HG03354 (cell line): Measurements from ENCODE around the gene CTDP1.
"Not testable (repeated sequence)": the region's sequence is repeated elsewhere in the genome, so short reads cannot be mapped to it uniquely, and the experiment has no call there.

ENCODE experiments used
- ATAC-seq: cut with Tn5 transposase; IDR thresholded peaks from one replicate; pipeline ENCODE4 v1.9.1; 2021; ENCODE audit warnings: mild to moderate bottlenecking; ENCODE audit not compliant: unreplicated experiment, poor library complexity, severe bottlenecking

CTDP1 gene

GRCh38 chr18:79681484-79682387, 2.1 kb downstream of the CTDP1 start:
- ATAC-seq, result no peak

- ATAC-seq, result no peak
These were observed 2.9 kb downstream of the CTDP1 start for GRCh38 chr18:79682481-79682880.

- ATAC-seq, result no peak
These were observed 3.5 kb downstream of the CTDP1 start for GRCh38 chr18:79682894-79683625.

- ATAC-seq, result no peak
These were observed 4.2 kb downstream of the CTDP1 start for GRCh38 chr18:79683626-79684282.

- no peak for ATAC-seq
These were observed 4.7 kb downstream of the CTDP1 start for GRCh38 chr18:79684283-79684631.

- ATAC-seq, result no peak
These were observed 5.2 kb downstream of the CTDP1 start for GRCh38 chr18:79684787-79685186.

- ATAC-seq, result no peak
These were observed 5.7 kb downstream of the CTDP1 start for GRCh38 chr18:79685281-79685680.

GRCh38 chr18:79685971-79686370, 6.4 kb downstream of the CTDP1 start:
- ATAC-seq, result no peak

- ATAC-seq, result no peak
These were observed 8.2 kb downstream of the CTDP1 start for GRCh38 chr18:79687806-79688205.

- no peak for ATAC-seq
These were observed 10.5 kb downstream of the CTDP1 start for GRCh38 chr18:79690071-79690470.

GRCh38 chr18:79690586-79691482, 11.2 kb downstream of the CTDP1 start:
- ATAC-seq, result no peak

GRCh38 chr18:79692056-79692455, 12.5 kb downstream of the CTDP1 start:
- no peak for ATAC-seq

- ATAC-seq, result no peak
These were observed 13.3 kb downstream of the CTDP1 start for GRCh38 chr18:79692886-79693285.

GRCh38 chr18:79693561-79694205, 14.1 kb downstream of the CTDP1 start:
- no peak for ATAC-seq

GRCh38 chr18:79694206-79694894, 14.7 kb downstream of the CTDP1 start:
- not testable (repeated sequence) for ATAC-seq

GRCh38 chr18:79694895-79695213, 15.3 kb downstream of the CTDP1 start:
- ATAC-seq, result no peak

GRCh38 chr18:79695269-79695668, 15.7 kb downstream of the CTDP1 start:
- ATAC-seq, result no peak
